GM19025 (cell line): Measurements from ENCODE around the gene ATXN1.

Experiments used
- ATAC-seq: cut with Tn5 transposase; IDR thresholded peaks from one replicate; pipeline ENCODE4 v1.9.1; 2021; ENCODE audit warnings: mild to moderate bottlenecking, low read depth, moderate library complexity; ENCODE audit not compliant: unreplicated experiment

The ATXN1 gene

DNA sequence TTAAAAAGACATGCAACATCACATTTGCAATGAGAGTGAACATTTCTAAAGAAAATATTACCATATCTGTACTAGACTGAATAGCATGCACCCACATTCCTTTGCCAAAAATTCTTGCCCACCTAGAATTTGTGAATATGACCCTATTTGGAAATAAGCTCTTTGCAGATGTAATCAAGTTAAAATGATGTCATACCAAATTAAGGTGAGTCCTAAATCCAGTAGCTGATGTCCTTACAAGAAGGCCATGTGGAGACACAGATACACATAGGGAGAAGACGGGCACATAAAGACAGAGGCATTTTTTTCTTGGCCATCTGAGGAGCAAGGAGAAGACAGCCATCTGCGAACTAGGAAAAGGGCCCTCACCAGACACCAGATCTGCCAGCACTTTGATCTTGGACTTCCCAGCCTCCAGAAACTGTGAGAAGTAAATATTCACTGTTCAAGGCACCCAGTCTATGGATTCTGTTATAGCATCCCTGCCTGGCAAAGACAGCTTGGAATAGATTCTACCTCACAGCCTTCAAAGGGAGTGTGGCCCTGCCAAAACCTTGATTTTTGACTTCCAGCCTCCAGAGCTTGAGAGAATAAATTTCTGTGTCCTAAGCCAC is 22.8 kb upstream of the ATXN1 start:
- ATAC-seq, result no peak

DNA sequence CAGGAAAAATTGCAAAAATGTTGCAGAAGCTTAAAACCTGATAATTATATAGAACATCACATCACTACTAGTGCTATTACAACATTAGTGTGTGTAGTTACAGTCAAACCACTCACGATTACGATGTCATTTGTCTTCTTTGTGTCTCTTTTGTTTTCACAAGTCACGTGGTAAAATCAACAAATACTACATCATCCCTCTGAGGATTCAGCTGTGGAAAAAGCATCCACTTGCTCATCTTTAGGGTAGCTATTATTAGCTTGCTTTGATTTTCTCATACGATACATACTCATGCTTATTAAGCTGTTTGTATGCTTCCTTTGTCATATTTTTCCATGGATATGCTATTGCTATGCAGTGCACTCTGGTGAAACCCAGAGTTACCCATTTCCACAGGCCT is 22.2 kb upstream of the ATXN1 start:
- ATAC-seq, result no peak

GRCh38 chr6:16782278-16782677 is 21.0 kb upstream of the ATXN1 start:
- ATAC-seq, result no peak

DNA sequence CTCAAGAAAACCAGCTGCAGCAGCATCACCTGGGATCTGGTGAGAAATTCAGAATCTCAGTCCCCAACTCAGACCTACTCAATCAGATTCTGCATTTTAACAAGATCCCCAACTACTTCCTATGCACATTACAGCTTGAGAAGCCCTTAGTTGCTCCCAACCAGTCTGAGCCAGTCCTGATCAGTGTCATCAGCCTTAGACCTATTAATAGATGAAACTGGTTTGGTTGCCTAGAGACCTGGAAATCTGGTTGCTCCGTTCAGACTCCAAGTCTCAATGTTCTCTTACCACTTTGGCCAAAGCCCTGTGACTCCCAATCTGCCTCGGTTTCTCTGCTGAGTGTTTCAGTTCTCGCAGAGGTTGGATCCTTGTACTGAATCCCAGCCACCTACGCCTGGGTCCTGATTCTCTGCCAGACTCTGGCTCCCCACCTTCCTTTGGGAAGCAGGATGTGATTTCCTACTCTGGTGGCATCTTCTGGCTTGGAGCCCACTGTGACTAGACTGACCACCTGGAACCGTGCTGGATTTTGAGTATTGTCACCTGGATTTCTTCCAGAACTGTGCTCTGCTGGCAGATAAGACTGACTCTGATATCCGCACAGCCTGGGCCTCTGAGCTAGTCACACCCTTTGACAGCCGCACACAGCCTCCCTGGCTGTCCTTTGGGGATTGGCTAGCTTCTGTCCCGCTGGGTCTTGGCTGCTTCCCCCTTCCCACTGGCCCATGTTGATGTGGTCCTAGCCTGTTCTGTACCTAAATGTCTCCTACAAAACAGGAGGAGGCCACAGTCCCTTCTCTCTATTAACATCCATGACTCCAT is 20.3 kb upstream of the ATXN1 start:
- ATAC-seq, result no peak

GRCh38 chr6:16778521-16778920 is 17.3 kb upstream of the ATXN1 start:
- no peak for ATAC-seq

DNA sequence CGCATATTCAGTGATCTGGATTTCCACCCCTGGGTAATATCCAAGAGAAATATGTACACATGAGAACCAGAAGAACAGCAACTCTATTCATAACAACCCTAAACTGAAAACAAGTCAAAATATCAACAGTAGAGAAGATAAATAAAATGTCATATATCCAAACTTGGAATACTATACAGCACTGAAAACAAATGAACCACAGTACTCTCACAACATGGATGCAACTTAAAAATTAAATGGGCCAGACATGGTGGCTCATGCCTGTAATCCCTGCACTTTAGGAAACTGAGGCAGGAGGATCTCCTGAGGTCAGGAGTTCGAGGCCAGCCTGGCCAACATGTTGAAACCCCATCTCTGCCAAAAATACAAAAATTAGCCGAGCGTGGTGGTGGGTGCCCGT is 16.5 kb upstream of the ATXN1 start:
- ATAC-seq, result no peak

GRCh38 chr6:16776394-16777017 is 15.2 kb upstream of the ATXN1 start:
- no peak for ATAC-seq

- ATAC-seq, result no peak
Measured at GRCh38 chr6:16774437-16774836, 13.2 kb upstream of the ATXN1 start.

DNA sequence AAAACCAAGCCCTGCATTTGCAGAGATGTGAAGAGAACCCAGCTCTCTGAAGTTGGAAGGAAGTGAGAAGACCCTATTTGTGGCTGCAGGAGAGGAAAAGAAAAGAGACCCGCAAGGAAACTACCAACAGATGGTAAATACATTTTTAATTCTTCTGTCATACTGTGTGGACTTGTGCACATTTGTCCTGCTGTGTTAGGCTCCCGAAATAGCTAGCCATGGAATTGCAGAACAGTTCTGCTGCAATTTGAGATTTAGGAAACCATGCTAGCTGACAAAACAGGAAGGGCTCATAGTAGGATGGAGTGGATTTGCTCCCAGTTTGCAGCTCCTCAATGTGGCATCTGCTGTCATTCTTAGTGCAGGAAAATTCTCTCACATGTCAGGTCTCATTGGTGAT is 12.1 kb upstream of the ATXN1 start:
- no peak for ATAC-seq

DNA sequence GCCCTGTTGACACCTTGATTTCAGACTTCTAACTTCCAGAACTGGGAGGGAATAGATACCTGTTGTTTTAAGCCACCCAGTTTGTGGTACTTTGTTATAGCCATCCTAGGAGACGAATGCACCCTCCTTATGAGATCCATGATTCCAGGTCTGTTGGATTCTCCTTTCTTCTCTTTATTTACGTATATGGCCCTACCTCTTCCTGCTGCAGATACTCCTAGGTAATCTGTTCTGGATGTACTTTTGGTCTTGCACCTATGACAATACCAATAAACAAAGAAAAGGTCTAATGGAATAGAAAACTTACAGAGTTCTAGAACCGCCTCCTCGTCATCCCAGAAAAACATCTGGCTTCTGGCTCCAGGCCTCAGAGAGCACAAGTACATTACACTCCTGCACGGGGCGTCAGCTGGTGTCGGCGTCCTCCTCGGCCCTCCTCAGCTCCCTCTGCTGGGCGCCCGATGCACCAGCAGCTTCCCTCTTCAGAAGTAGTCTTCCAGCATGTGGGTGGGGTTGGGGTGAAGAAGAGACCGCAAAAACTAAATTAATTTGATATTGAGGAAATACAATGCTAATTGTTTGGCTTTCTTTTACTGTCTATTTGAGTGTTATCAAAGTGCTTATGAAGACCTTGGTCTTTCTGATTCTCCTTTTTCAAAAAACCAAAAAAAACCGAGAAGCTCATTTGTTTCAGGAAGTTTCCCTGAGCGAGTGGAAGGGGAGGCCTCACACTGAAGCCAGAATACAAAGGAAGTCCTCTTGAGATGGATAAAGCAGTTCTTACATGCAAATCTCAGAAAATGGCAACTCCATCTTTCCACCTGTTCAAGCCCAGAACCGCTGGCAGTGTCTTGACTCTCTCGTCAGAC is 9.7 kb upstream of the ATXN1 start:
- peak; percentile 77 for ATAC-seq

GRCh38 chr6:16769986-16770376 is 8.7 kb upstream of the ATXN1 start:
- no peak for ATAC-seq

GRCh38 chr6:16769131-16769985 is 8.1 kb upstream of the ATXN1 start:
- peak; percentile 51 for ATAC-seq

DNA sequence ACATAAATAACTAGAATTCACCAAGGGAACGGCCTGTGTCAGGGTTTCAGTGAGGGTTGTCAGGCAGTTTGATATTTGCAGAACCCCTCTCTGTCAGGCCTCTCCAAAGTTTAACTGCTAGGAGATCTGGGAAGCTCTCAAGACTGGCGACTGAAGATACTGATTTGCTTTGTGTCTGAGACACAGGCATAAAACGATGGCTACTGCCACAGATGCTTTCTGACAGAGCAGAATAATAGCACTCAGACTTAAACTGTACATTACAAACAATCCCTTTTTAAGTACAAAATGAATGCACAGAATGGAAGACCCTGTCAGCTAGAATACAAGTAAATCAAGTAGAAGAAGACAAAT is 7.2 kb upstream of the ATXN1 start:
- ATAC-seq, result no peak

DNA sequence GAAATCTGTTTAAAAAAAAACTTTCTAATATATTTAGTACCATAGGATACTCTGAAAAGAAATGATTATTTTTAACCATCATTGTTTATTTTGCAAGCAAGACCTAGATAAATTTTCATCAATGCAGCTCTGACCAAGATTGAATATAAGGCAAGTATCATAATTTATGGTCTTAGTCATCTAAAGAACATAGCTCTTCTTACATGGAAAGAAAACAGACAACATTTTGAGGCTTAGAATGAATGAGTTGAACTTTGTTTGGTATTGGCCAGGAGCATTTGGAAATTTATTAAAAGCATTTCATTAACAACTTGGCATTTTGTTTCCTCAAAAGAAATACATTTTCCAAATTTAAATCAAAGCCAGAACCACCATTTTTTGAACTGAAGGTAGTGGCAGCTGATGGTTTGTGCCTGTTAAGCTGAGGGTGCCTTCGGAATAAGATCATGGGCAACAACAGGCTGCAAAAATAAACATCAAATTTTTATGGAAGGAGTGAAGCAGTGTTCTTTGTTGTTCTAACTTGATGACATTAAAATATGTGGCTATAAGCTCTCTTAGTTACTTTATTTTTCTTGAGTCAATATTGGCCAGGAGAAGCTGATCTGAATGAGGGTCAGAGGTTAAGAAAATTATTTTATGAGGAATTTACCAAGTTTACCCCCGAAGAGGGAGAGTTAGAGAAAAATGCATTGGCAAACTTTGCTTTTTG is 6.7 kb upstream of the ATXN1 start:
- no peak for ATAC-seq

DNA sequence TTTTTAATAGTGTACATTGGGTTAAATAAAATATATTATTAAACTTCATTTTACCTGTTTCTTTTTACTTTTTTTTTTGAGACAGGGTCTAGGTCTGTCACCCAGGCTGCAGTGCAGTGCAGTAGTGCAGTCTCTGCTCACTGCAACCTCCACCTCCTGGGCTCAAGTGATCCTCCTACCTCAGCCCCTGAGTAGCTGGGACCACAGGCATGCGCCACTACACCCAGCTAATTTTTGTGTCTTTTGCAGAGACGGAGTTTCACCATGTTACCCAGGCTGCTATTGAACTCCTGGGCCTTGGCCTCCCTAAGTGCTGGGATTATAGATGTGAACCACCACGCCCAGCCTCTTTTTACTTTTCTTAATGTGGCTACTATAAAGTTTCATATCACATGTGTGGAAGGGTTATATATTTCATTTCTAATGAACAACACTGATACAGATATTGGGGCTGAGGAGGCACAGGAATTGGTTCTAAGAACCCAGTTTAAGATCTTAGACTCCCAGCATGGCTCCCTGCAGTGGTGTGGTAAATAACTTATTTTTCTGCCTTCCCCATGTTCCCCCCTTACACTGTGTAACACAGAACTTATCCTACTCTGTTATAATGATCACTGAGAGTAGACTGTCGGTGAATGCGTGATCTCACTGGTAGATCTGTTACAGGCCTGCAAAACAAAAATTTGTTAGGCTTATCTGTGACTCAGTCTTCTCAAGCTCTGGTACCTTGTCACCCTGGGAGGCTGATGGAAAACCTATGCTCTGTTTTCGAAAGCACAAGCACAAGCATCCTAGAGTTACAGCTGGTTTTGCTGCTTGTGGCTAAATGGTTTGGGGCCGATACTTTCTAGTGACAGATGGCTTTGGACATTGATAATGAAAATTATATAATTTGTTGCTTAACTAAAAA is 5.8 kb upstream of the ATXN1 start:
- ATAC-seq, result no peak

DNA sequence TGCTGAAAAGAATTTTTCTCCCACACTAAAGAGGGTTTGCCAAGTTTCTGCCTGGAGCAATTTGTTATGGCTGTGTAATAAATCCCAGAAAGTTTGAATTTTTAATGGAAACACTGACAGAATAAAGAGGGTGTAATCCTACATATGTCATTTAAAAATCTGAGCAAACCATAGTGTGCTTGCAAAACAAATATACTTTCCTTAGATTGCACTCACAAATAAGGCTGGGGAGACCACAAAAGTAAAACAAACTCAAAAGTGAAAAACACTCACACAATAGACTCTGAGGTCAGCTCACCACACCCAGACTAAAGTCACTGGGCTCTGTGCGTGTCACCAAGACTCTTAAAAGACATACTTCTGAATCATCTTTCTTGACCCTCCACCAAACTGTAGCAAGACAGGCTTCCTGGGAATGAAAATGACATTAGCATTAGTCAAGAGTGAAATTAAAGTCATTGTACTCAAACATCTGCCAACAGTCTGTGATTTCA is 4.8 kb upstream of the ATXN1 start:
- ATAC-seq, result no peak

DNA sequence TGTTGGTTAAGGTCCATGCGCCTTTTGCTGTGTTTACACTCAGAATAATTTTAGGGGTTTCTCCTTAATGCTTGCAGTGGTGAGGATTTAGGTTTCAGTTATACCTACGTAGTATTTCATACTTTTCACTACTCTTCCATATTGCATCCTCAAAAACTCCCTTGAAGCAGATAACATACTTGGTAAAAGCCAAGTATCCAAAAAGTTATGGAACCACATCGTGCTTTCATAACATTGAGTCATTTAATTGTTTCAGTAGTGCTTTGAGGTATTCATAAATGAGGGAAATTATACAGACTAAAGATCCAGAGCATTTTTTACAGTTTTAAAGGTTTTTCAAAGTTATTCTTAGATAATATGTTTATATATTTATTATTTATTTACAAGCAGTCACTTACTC is 4.0 kb upstream of the ATXN1 start:
- ATAC-seq, result no peak
